ENCODE measurements around the gene DTWD2.
"Not testable (repeated sequence)": the region's sequence is repeated elsewhere in the genome, so short reads cannot be mapped to it uniquely, and the experiment has no call there.

Gene DTWD2

GRCh38 chr5:118999696-119000095 is 11.3 kb upstream of the DTWD2 start:
- TF ChIP-seq CTCF (IDR thresholded peaks at IDR 0.05; ENCODE audit: low read length) (no peak), EZH2 (IDR thresholded peaks at IDR 0.05; ENCODE audit: borderline replicate concordance, low read length) (no peak)
- Histone ChIP-seq H3K4me3 (ENCODE audit: low read depth, low read length, poor library complexity, severe bottlenecking) (no peak overlapping the region), H3K4me2 (ENCODE audit: low read length) (no peak overlapping the region), H4K20me1 (ENCODE audit: insufficient read depth, low read length) (no peaks in the 10 kb centered on the region), H3K36me3 (ENCODE audit: insufficient read depth, low read length) (no peaks in the 10 kb centered on the region), H3F3A (ENCODE audit: insufficient read depth, low read length) (no peaks in the 10 kb centered on the region), H3K9ac (ENCODE audit: low read length) (no peak overlapping the region), H3K27me3 (ENCODE audit: insufficient read depth, low read length) (no peaks in the 10 kb centered on the region), H3K4me1 (ENCODE audit: insufficient read depth, low read length, severe bottlenecking) (no peaks in the 10 kb centered on the region), H3K27ac (ENCODE audit: low read depth, low read length, poor library complexity, severe bottlenecking) (no peak overlapping the region), H3K9me3 (ENCODE audit: low read length) (peaks cover 24% of the 10 kb centered on the region), H2AFZ (ENCODE audit: low read length) (no peak overlapping the region), H3K9me2 (ENCODE audit: low read depth, low read length) (no peaks in the 10 kb centered on the region), H3K79me2 (ENCODE audit: insufficient read depth, low read length) (no peaks in the 10 kb centered on the region)

GRCh38 chr5:118998861-118999260 is 10.5 kb upstream of the DTWD2 start:
- H3K27me3 ChIP-seq (ENCODE audit: insufficient read depth, low read length); H3K27ac ChIP-seq (ENCODE audit: low read depth, low read length, poor library complexity, severe bottlenecking); H3K79me2 ChIP-seq (ENCODE audit: insufficient read depth, low read length); H3K36me3 ChIP-seq (ENCODE audit: insufficient read depth, low read length); H3K4me1 ChIP-seq (ENCODE audit: insufficient read depth, low read length, severe bottlenecking); H3K9me2 ChIP-seq (ENCODE audit: low read depth, low read length); H3K4me2 ChIP-seq (ENCODE audit: low read length); H3F3A ChIP-seq (ENCODE audit: insufficient read depth, low read length); H3K9ac ChIP-seq (ENCODE audit: low read length); H3K4me3 ChIP-seq (ENCODE audit: low read depth, low read length, poor library complexity, severe bottlenecking); H2AFZ ChIP-seq (ENCODE audit: low read length); H4K20me1 ChIP-seq (ENCODE audit: insufficient read depth, low read length): not testable (repeated sequence)
- H3K9me3 ChIP-seq (ENCODE audit: low read length), result peaks cover 24% of the 10 kb centered on the region

- no peak overlapping the region for H3K9ac ChIP-seq (ENCODE audit: low read length)
- no peak overlapping the region for H3K4me2 ChIP-seq (ENCODE audit: low read length)
- H3K4me3 ChIP-seq (ENCODE audit: low read depth, low read length, poor library complexity, severe bottlenecking), result no peak overlapping the region
- H3K27ac ChIP-seq (ENCODE audit: low read depth, low read length, poor library complexity, severe bottlenecking), result no peak overlapping the region
- no peaks in the 10 kb centered on the region for H3K9me2 ChIP-seq (ENCODE audit: low read depth, low read length)
- no peaks in the 10 kb centered on the region for H3K27me3 ChIP-seq (ENCODE audit: insufficient read depth, low read length)
- H3K4me1 ChIP-seq (ENCODE audit: insufficient read depth, low read length, severe bottlenecking), result no peaks in the 10 kb centered on the region
- H3K79me2 ChIP-seq (ENCODE audit: insufficient read depth, low read length), result no peaks in the 10 kb centered on the region
- peaks cover 24% of the 10 kb centered on the region for H3K9me3 ChIP-seq (ENCODE audit: low read length)
- no peaks in the 10 kb centered on the region for H3F3A ChIP-seq (ENCODE audit: insufficient read depth, low read length)
- H4K20me1 ChIP-seq (ENCODE audit: insufficient read depth, low read length), result no peaks in the 10 kb centered on the region
- H3K36me3 ChIP-seq (ENCODE audit: insufficient read depth, low read length), result no peaks in the 10 kb centered on the region
- TF ChIP-seq EZH2 (IDR thresholded peaks at IDR 0.05; ENCODE audit: borderline replicate concordance, low read length) (no peak), CTCF (IDR thresholded peaks at IDR 0.05; ENCODE audit: low read length) (no peak)
- no peak overlapping the region for H2AFZ ChIP-seq (ENCODE audit: low read length)
Measured at GRCh38 chr5:118996098-118996497, 7.8 kb upstream of the DTWD2 start.

- Histone ChIP-seq H3K4me3 (ENCODE audit: low read depth, low read length, poor library complexity, severe bottlenecking) (no peak overlapping the region), H3K27ac (ENCODE audit: low read depth, low read length, poor library complexity, severe bottlenecking) (no peak overlapping the region), H3K9me2 (ENCODE audit: low read depth, low read length) (no peaks in the 10 kb centered on the region), H3K9ac (ENCODE audit: low read length) (no peak overlapping the region), H3K4me2 (ENCODE audit: low read length) (no peak overlapping the region), H3K79me2 (ENCODE audit: insufficient read depth, low read length) (no peaks in the 10 kb centered on the region), H3K9me3 (ENCODE audit: low read length) (peaks cover 13% of the 10 kb centered on the region), H3K36me3 (ENCODE audit: insufficient read depth, low read length) (no peaks in the 10 kb centered on the region), H3F3A (ENCODE audit: insufficient read depth, low read length) (no peaks in the 10 kb centered on the region), H2AFZ (ENCODE audit: low read length) (no peak overlapping the region), H3K4me1 (ENCODE audit: insufficient read depth, low read length, severe bottlenecking) (peaks cover 2% of the 10 kb centered on the region), H3K27me3 (ENCODE audit: insufficient read depth, low read length) (no peaks in the 10 kb centered on the region), H4K20me1 (ENCODE audit: insufficient read depth, low read length) (no peaks in the 10 kb centered on the region)
- TF ChIP-seq EZH2 (IDR thresholded peaks at IDR 0.05; ENCODE audit: borderline replicate concordance, low read length), result no peak
- no peak for TF ChIP-seq CTCF (IDR thresholded peaks at IDR 0.05; ENCODE audit: low read length)
Measured at GRCh38 chr5:118994595-118994994, 6.2 kb upstream of the DTWD2 start.

- not testable (repeated sequence) for H3F3A ChIP-seq (ENCODE audit: insufficient read depth, low read length); H3K9ac ChIP-seq (ENCODE audit: low read length); H3K36me3 ChIP-seq (ENCODE audit: insufficient read depth, low read length); H3K27me3 ChIP-seq (ENCODE audit: insufficient read depth, low read length); H4K20me1 ChIP-seq (ENCODE audit: insufficient read depth, low read length); H3K4me2 ChIP-seq (ENCODE audit: low read length); H3K9me2 ChIP-seq (ENCODE audit: low read depth, low read length); H3K4me3 ChIP-seq (ENCODE audit: low read depth, low read length, poor library complexity, severe bottlenecking); H3K79me2 ChIP-seq (ENCODE audit: insufficient read depth, low read length); H3K27ac ChIP-seq (ENCODE audit: low read depth, low read length, poor library complexity, severe bottlenecking); H2AFZ ChIP-seq (ENCODE audit: low read length)
- peaks cover 12% of the 10 kb centered on the region for H3K4me1 ChIP-seq (ENCODE audit: insufficient read depth, low read length, severe bottlenecking)
- peaks cover 13% of the 10 kb centered on the region for H3K9me3 ChIP-seq (ENCODE audit: low read length)
Measured at GRCh38 chr5:118993118-118993517, 4.8 kb upstream of the DTWD2 start.

GRCh38 chr5:118992055-118992454 is 3.7 kb upstream of the DTWD2 start:
- not testable (repeated sequence) for H2AFZ ChIP-seq (ENCODE audit: low read length); H3K4me3 ChIP-seq (ENCODE audit: low read depth, low read length, poor library complexity, severe bottlenecking); H3K27me3 ChIP-seq (ENCODE audit: insufficient read depth, low read length); H3K9me2 ChIP-seq (ENCODE audit: low read depth, low read length); H3K4me2 ChIP-seq (ENCODE audit: low read length); H3K36me3 ChIP-seq (ENCODE audit: insufficient read depth, low read length); H3K9ac ChIP-seq (ENCODE audit: low read length); H4K20me1 ChIP-seq (ENCODE audit: insufficient read depth, low read length); H3K27ac ChIP-seq (ENCODE audit: low read depth, low read length, poor library complexity, severe bottlenecking); H3K79me2 ChIP-seq (ENCODE audit: insufficient read depth, low read length); H3F3A ChIP-seq (ENCODE audit: insufficient read depth, low read length)
- Histone ChIP-seq H3K9me3 (ENCODE audit: low read length) (peaks cover 13% of the 10 kb centered on the region), H3K4me1 (ENCODE audit: insufficient read depth, low read length, severe bottlenecking) (peaks cover 21% of the 10 kb centered on the region)
